ENCODE results near the gene CCT8.
"Not testable (repeated sequence)": the region's sequence is repeated elsewhere in the genome, so short reads cannot be mapped to it uniquely, and the experiment has no call there.

Gene CCT8

GRCh38 chr21:29022166-29022565 is 51.3 kb downstream of the CCT8 start:
- no peak for DNase-seq (ENCODE audit: low spot score)

GRCh38 chr21:29018540-29018939 is 54.9 kb downstream of the CCT8 start:
- DNase-seq (ENCODE audit: low spot score), result no peak

- no peak for DNase-seq (ENCODE audit: low spot score)
These were observed 55.7 kb downstream of the CCT8 start for GRCh38 chr21:29017639-29018237.

- DNase-seq (ENCODE audit: low spot score), result not testable (repeated sequence)
These were observed 62.2 kb downstream of the CCT8 start for GRCh38 chr21:29011236-29011635.

- no peak for DNase-seq (ENCODE audit: low spot score)
These were observed 65.1 kb downstream of the CCT8 start for GRCh38 chr21:29008367-29008766.

- no peak for DNase-seq (ENCODE audit: low spot score)
These were observed 65.6 kb downstream of the CCT8 start for GRCh38 chr21:29007810-29008209.

GRCh38 chr21:29007135-29007534 is 66.3 kb downstream of the CCT8 start:
- no peak for DNase-seq (ENCODE audit: low spot score)
